Measurements from ENCODE around the gene STOX2.
"Not testable (repeated sequence)": the region's sequence is repeated elsewhere in the genome, so short reads cannot be mapped to it uniquely, and the experiment has no call there.

The STOX2 gene

DNA sequence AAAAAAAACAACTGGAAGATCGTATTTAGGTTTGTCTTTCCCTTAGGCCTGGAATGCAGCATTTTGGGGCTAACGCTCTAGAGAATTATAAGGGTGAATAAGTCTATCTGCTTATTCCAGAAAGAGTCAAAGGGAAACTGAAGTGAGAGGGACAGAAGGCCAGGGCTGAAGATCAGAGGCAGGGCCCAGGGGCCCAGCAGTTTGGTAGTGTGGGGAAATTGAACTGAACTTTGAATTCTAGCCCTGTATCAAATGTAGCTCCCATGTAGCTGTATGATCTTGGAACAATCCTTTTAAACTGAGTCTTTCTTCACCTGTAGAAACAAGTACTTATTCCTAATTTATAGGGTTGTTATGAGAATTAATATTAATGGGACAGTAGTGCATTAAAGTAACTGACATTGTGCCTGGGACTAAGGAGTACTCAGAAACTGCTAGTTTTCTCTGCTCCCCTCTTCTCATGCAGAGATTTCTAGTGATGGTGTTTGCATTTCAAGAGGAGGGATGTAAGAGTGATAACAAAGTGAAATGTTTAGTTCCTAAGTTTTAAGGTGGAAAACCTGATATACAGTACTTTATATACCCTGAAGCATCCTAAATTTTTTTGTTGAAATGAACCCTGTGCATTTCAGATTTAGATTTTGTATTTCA is 30.4 kb downstream of the STOX2 start:
- WGBS (ENCODE audit: insufficient coverage, insufficient read length): no CpG with 5 or more reads among the region's 2 CpGs
- no peaks in the 10 kb centered on the region for H3K27me3 ChIP-seq (ENCODE audit: control insufficient read depth, insufficient read depth, low read length)
- no peaks in the 10 kb centered on the region for H3K9me3 ChIP-seq (ENCODE audit: control insufficient read depth, insufficient read depth, low read length)
- H3K36me3 ChIP-seq (ENCODE audit: control insufficient read depth, insufficient read depth, low read length): no peaks in the 10 kb centered on the region
- peaks cover 3% of the 10 kb centered on the region; the same call in 1 of the 2 replicates for H3K4me1 ChIP-seq (ENCODE audit: control insufficient read depth, insufficient read depth, low read length)
- H3K27ac ChIP-seq (ENCODE audit: low read length): no peak overlapping the region
- no peak for DNase-seq (ENCODE audit: low read depth, low spot score)
- no peak overlapping the region for H3K4me3 ChIP-seq (ENCODE audit: low read length)

DNA sequence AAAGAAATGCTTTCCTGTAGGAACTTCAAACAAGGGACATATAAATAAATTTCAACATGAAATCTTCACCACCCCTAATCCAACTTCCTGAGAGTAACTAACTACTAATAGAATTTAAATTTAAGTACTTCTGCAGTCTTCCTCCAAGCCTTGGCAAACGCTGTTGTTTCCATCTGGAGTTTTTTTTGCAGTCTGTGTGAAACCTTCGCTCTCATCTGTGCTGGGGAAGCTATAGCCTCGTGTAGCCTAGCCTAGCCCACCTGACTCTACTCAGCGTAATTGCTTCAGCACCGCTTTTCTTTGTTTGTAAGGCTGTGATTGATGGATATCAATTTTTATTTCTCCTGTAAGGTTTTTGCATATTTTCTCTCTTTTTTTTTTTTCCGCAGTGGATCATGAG is 30.9 kb downstream of the STOX2 start:
- Histone ChIP-seq H3K27ac (ENCODE audit: low read length) (no peak overlapping the region), H3K36me3 (ENCODE audit: control insufficient read depth, insufficient read depth, low read length) (no peaks in the 10 kb centered on the region), H3K27me3 (ENCODE audit: control insufficient read depth, insufficient read depth, low read length) (no peaks in the 10 kb centered on the region), H3K4me3 (ENCODE audit: low read length) (no peak overlapping the region), H3K4me1 (ENCODE audit: control insufficient read depth, insufficient read depth, low read length) (peaks cover 3% of the 10 kb centered on the region; the same call in 1 of the 2 replicates), H3K9me3 (ENCODE audit: control insufficient read depth, insufficient read depth, low read length) (no peaks in the 10 kb centered on the region)
- no CpG with 5 or more reads among the region's 6 CpGs for WGBS (ENCODE audit: insufficient coverage, insufficient read length)
- no peak for DNase-seq (ENCODE audit: low read depth, low spot score)

DNA sequence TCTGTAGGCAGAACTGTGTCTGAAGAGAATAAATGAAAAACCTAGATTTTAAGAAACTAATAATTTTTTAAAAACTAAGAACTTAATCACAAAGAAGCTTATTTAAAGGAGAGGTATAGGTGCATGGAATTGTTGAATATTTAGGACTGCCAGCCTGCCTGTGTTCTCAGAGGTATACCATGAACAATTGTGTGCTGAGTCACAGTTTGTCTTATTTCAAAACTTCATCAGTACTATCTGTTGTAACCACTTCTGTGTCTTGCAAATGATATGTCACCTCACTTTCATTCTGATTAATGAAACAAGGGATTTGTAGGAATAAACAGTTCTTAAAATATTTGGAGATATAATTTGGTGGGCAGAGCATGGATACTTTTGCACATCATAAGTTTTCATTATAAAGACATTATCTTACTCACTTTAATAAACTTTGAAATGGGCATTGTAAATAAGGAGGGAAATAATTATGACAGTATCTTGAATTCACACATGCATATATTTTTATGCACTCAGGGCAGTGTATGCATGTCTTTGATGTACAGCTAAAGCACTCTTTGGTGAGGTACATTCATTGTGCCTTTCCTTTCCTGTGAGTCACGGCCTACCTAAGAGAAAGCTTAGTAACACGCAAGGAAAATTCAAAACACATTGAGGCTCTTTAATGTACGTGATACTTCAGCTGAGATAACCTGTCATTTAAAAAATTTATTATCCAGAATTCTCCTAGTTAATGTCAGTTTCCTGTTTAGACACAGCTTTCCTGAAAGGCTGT is 31.7 kb downstream of the STOX2 start:
- WGBS (ENCODE audit: insufficient coverage, insufficient read length): no CpG with 5 or more reads among the region's 3 CpGs
- H3K27ac ChIP-seq (ENCODE audit: low read length): no peak overlapping the region
- no peak for DNase-seq (ENCODE audit: low read depth, low spot score)
- no peak overlapping the region for H3K4me3 ChIP-seq (ENCODE audit: low read length)
- no peaks in the 10 kb centered on the region for H3K27me3 ChIP-seq (ENCODE audit: control insufficient read depth, insufficient read depth, low read length)
- H3K36me3 ChIP-seq (ENCODE audit: control insufficient read depth, insufficient read depth, low read length): no peaks in the 10 kb centered on the region
- H3K4me1 ChIP-seq (ENCODE audit: control insufficient read depth, insufficient read depth, low read length): peaks cover 3% of the 10 kb centered on the region; the same call in 1 of the 2 replicates
- no peaks in the 10 kb centered on the region for H3K9me3 ChIP-seq (ENCODE audit: control insufficient read depth, insufficient read depth, low read length)

DNA sequence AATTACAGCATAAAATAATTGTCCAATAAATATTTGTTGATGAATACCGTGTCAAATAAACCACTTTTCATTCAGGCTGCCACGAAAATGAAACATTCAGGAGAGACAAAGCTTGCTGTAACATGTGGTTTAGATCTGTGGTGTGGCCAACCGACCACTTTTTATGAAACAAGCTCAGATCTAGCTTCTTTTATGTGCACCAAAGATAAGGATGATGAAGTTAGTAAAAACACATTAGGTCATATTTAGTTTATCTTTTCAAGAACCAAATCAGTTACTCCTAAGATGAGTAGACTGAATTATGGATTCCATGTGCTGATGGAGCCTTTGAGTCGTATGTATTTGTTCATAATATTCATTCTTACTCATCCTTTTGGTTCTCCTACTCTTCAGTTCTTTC is 35.8 kb downstream of the STOX2 start:
- Histone ChIP-seq H3K27me3 (ENCODE audit: control insufficient read depth, insufficient read depth, low read length) (no peaks in the 10 kb centered on the region), H3K27ac (ENCODE audit: low read length) (no peak overlapping the region), H3K9me3 (ENCODE audit: control insufficient read depth, insufficient read depth, low read length) (no peaks in the 10 kb centered on the region), H3K36me3 (ENCODE audit: control insufficient read depth, insufficient read depth, low read length) (no peaks in the 10 kb centered on the region), H3K4me3 (ENCODE audit: low read length) (no peak overlapping the region), H3K4me1 (ENCODE audit: control insufficient read depth, insufficient read depth, low read length) (peaks cover 2% of the 10 kb centered on the region; the same call in 1 of the 2 replicates)
- WGBS (ENCODE audit: insufficient coverage, insufficient read length): no CpG with 5 or more reads among the region's 4 CpGs
- no peak for DNase-seq (ENCODE audit: low read depth, low spot score)

DNA sequence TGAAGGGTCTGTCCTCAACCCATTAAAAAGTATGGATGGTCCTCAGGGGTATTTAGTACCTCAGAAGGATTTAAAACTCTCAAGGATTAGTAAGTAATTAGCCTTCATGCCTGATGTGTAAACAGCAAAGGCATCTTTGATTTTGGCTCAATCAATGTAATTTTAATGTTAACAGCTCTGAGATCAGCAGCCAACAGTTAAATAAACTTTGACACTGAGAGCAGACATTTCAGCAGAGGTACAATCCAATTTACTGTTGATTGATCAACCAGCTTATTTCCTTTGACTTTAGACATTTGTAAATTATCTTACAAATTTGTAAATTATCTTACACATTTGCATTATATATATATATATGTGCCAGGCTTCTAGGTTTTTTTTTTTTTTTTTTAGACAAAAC is 36.9 kb downstream of the STOX2 start:
- no peaks in the 10 kb centered on the region for H3K9me3 ChIP-seq (ENCODE audit: control insufficient read depth, insufficient read depth, low read length)
- H3K36me3 ChIP-seq (ENCODE audit: control insufficient read depth, insufficient read depth, low read length): no peaks in the 10 kb centered on the region
- H3K27me3 ChIP-seq (ENCODE audit: control insufficient read depth, insufficient read depth, low read length): no peaks in the 10 kb centered on the region
- no peak for DNase-seq (ENCODE audit: low read depth, low spot score)
- no peak overlapping the region for H3K27ac ChIP-seq (ENCODE audit: low read length)
- peaks cover 2% of the 10 kb centered on the region; the same call in 1 of the 2 replicates for H3K4me1 ChIP-seq (ENCODE audit: control insufficient read depth, insufficient read depth, low read length)
- no peak overlapping the region for H3K4me3 ChIP-seq (ENCODE audit: low read length)

DNA sequence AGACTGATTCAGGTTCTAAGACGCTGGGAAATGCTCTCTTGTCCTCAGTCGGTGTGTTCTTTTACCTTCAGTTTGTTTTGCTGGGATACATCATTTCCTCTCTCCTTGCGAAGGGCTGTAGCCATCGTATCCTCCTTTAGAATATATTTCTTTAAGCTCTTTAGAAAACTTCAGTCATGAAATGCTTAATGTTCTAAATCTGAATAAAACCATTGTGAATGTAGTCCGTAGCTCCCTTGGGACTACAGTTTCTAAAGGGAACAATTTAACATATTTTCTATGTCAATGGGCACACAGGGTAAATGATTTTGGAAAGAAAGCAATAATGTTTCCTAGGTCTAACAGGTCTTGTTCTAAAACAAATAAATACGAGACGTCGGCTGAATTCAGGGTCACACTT is 40.6 kb downstream of the STOX2 start:
- Histone ChIP-seq H3K4me1 (ENCODE audit: control insufficient read depth, insufficient read depth, low read length) (no peaks in the 10 kb centered on the region), H3K36me3 (ENCODE audit: control insufficient read depth, insufficient read depth, low read length) (no peaks in the 10 kb centered on the region), H3K4me3 (ENCODE audit: low read length) (no peak overlapping the region), H3K27ac (ENCODE audit: low read length) (no peak overlapping the region), H3K27me3 (ENCODE audit: control insufficient read depth, insufficient read depth, low read length) (no peaks in the 10 kb centered on the region), H3K9me3 (ENCODE audit: control insufficient read depth, insufficient read depth, low read length) (no peaks in the 10 kb centered on the region)
- WGBS (ENCODE audit: insufficient coverage, insufficient read length): no CpG with 5 or more reads among the region's 8 CpGs
- no peak for DNase-seq (ENCODE audit: low read depth, low spot score)

DNA sequence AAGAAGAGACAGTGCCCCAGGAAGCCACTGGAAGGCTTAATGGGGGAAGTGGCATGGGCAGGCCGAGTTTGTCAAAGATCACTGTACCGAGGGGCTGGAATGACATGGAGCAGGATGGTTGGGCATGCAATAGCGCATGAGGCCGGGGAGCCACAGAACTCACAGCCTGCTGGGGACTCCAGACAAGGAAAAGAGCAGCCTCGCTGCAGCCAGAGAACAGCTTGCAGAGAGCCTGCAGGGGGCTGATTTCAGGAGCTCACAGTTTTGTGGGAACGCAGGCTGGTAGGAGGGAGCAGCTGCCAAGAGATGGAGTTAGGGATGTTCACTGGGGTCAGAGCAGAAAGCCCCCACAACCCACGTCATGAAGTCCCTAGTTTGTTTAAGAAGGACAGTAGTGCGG is 45.4 kb downstream of the STOX2 start:
- H3K27ac ChIP-seq (ENCODE audit: low read length): no peak overlapping the region
- H3K9me3 ChIP-seq (ENCODE audit: control insufficient read depth, insufficient read depth, low read length): no peaks in the 10 kb centered on the region
- DNase-seq (ENCODE audit: low read depth, low spot score): no peak
- no peaks in the 10 kb centered on the region for H3K4me1 ChIP-seq (ENCODE audit: control insufficient read depth, insufficient read depth, low read length)
- no CpG with 5 or more reads among the region's 8 CpGs for WGBS (ENCODE audit: insufficient coverage, insufficient read length)
- H3K36me3 ChIP-seq (ENCODE audit: control insufficient read depth, insufficient read depth, low read length): no peaks in the 10 kb centered on the region
- H3K27me3 ChIP-seq (ENCODE audit: control insufficient read depth, insufficient read depth, low read length): no peaks in the 10 kb centered on the region
- H3K4me3 ChIP-seq (ENCODE audit: low read length): no peak overlapping the region

DNA sequence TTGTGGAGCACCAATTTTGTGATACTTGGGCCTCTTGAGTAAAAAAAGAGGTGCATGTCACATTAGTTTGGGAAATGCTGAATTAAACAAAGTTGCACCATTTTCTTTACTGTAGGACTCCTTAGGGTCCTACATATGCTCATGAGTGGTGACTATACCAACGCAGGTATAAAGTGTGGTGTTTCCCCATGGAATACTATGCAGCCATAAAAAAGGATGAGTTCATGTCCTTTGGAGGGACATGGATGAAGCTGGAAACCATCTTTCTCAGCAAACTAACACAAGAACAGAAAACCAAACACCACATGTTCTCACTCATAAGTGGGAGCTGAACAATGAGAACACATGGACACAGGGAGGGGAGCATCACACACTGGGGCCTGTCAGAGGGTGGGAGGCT is 47.5 kb downstream of the STOX2 start:
- WGBS (ENCODE audit: insufficient coverage, insufficient read length): no CpG with 5 or more reads among the region's 1 CpG
- H3K4me3 ChIP-seq (ENCODE audit: low read length); H3K27ac ChIP-seq (ENCODE audit: low read length); DNase-seq (ENCODE audit: low read depth, low spot score); H3K27me3 ChIP-seq (ENCODE audit: control insufficient read depth, insufficient read depth, low read length); H3K9me3 ChIP-seq (ENCODE audit: control insufficient read depth, insufficient read depth, low read length); H3K36me3 ChIP-seq (ENCODE audit: control insufficient read depth, insufficient read depth, low read length); H3K4me1 ChIP-seq (ENCODE audit: control insufficient read depth, insufficient read depth, low read length): not testable (repeated sequence)

DNA sequence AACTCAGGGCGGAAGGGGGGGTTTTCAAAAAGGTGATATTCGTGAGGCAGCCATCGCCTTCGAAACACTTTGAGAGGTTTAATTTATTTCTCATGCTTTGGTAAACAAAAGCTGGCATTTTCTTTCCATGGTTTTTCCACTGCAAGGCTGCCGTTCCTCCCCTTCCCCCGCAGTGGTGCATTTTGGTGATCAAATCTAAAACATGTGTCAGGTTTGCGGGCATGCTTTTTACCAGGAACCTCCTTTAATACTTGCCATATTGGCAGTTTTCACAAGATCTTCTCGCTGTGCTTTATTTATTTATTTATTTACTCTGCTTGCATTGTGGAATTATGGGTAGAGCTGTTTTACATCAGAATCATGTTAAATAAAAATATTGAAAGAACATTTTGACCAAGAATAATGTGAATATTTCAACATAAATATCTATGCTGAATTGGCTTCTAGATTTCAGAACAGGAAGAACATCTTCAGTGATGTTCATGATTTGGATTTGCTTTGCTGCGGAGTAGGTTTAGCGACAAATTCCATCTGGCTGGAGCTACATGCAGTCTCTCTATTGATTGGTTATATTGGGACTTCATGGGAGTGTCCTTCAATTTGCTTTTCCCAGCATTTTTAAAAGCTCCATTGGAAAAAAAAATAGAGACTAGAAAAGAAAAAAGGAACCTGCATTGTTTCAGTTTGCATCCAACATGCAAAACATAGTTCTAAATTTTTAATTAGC is 54.4 kb downstream of the STOX2 start:
- no peak overlapping the region for H3K4me3 ChIP-seq (ENCODE audit: low read length)

DNA sequence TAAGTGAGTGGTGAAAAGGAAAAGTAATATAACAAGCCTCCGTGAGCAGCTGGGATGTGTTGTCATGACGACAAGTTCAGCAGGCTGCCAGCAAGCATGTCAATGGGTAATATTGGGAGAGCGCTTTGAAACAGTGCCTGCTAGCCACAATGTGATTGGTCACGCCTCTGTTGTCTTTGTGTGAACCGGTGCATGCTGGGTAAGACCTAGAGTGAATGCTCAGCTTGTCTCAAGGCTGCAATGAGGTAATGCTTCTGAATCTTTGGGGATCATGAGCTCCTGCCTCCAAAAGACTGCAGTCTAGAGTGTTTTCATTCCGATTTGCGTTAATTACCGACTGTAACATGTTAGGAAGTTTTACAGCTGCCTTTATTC is 54.9 kb downstream of the STOX2 start:
- Histone ChIP-seq H3K9me3 (ENCODE audit: control insufficient read depth, insufficient read depth, low read length) (no peaks in the 10 kb centered on the region), H3K36me3 (ENCODE audit: control insufficient read depth, insufficient read depth, low read length) (no peaks in the 10 kb centered on the region), H3K4me3 (ENCODE audit: low read length) (no peak overlapping the region), H3K4me1 (ENCODE audit: control insufficient read depth, insufficient read depth, low read length) (peaks cover 3% of the 10 kb centered on the region; the same call in 1 of the 2 replicates), H3K27me3 (ENCODE audit: control insufficient read depth, insufficient read depth, low read length) (no peaks in the 10 kb centered on the region), H3K27ac (ENCODE audit: low read length) (no peak overlapping the region)
- DNase-seq (ENCODE audit: low read depth, low spot score): peak; percentile 47
- WGBS (ENCODE audit: insufficient coverage, insufficient read length): no CpG with 5 or more reads among the region's 8 CpGs

More for the DNA sequence above, 54.4 kb downstream of the STOX2 start:
- no peak for DNase-seq (ENCODE audit: low read depth, low spot score)
- no CpG with 5 or more reads among the region's 10 CpGs for WGBS (ENCODE audit: insufficient coverage, insufficient read length)
- Histone ChIP-seq H3K36me3 (ENCODE audit: control insufficient read depth, insufficient read depth, low read length) (no peaks in the 10 kb centered on the region), H3K4me1 (ENCODE audit: control insufficient read depth, insufficient read depth, low read length) (peaks cover 3% of the 10 kb centered on the region; the same call in 1 of the 2 replicates), H3K27ac (ENCODE audit: low read length) (no peak overlapping the region), H3K27me3 (ENCODE audit: control insufficient read depth, insufficient read depth, low read length) (no peaks in the 10 kb centered on the region), H3K9me3 (ENCODE audit: control insufficient read depth, insufficient read depth, low read length) (no peaks in the 10 kb centered on the region)

Data from iPS DF 6.9 (cell line).